HS-5 (cell line): ENCODE data around the gene SGMS1.

Source experiments
- DNase-seq: peaks from one replicate; pipeline ENCODE4 v3.0.0-alpha.2; 2012; ENCODE audit warnings: low read depth

The SGMS1 gene

GRCh38 chr10:50423448-50423847, 200.3 kb downstream of the SGMS1 start:
- DNase-seq: no peak

DNA sequence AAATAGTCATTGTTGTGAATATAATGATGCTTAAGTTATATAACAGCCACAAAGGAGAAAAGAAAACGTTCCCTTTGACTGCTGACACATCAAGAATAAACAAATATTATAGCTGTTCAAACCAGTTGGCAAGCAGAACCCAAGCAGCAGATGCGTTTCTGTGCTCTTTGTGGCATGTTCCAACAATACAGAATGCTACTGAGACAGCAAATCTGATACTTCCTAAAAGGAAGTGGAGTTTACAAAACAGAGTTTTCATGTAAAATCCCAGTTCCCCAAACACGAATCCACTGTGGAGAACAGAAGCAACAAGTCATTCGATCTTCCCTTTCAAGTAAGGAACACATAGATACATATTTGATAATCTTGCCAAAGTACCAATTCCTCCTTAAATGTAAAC, 201.5 kb downstream of the SGMS1 start:
- DNase-seq: no peak

GRCh38 chr10:50421026-50421719, 202.6 kb downstream of the SGMS1 start:
- DNase-seq: no peak

- no peak for DNase-seq
These were observed 203.6 kb downstream of the SGMS1 start for GRCh38 chr10:50420196-50420595.

DNA sequence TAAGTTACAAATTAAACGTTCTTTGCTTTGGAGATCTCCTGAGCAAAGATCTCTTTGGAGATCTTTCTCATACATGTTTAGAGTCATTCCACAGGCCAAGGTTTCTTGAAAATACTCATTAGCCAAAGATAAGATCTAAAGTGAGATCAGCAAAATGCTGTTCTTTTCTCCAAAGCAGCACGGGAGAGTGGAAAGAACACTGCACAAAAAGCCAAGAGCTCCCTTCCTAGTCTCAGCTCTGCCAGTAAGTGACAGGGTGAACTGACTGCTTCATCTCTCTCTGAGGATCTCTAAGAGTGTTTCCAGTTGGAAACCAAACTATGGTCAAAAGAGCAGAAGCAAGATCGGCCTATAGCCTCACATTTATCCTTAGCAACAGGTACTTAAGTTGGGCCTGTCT, 204.0 kb downstream of the SGMS1 start:
- no peak for DNase-seq

- DNase-seq: no peak
These were observed 204.7 kb downstream of the SGMS1 start for GRCh38 chr10:50419091-50419490.

GRCh38 chr10:50417886-50418830, 205.6 kb downstream of the SGMS1 start:
- peak; percentile 73 for DNase-seq

- DNase-seq: no peak
These were observed 206.3 kb downstream of the SGMS1 start for GRCh38 chr10:50417486-50417885.

DNA sequence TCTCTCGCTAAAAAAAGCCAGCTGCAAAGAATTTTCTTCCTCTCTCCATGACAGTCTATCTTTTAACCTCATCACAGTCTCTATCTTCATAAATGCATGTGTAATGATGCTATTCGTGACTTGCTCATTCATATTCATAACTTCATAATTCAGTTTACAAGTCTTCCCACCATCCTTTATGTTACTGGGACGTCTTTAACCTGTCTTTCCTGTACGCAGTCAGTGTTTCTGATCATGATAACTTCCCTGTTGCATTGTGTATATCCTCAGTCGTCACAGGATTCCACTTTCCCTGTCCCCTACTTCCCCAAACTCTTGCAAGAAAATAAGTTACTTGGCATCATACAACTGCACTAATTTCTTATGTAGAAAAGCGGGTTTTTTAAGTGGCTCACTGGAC, 206.9 kb downstream of the SGMS1 start:
- no peak for DNase-seq

DNA sequence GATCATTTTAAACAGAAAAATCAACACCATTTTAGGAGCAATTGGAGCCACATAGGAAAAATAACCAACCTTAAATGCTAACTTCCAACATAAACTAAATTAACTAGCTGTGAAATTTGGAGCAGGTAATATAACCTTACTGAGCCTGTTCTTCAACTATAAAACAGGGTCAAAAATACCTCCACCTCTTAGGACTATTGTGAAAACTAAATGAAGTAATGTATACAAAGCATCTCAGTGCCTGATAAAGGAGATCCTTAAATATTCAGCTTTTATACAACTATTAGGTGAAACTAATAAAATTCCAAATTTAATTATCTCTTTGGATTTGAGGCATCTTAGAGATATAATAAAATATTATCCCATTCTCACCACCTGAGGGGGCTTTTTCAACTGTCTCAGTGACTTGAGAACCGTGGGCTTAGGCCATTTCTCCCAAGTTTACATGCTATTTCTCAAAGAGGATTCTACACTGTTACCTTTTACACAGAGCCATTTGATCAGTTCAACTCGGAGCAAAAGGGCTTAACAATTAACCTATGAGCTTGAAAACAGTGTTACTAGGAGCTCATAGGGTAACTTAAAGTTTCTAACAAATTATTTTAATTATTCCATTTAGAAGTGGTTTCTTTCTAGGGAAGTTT, 207.5 kb downstream of the SGMS1 start:
- no peak for DNase-seq

- DNase-seq: no peak
These were observed 208.5 kb downstream of the SGMS1 start for GRCh38 chr10:50415292-50415691.

- DNase-seq: no peak
These were observed 213.5 kb downstream of the SGMS1 start for GRCh38 chr10:50410066-50410811.

DNA sequence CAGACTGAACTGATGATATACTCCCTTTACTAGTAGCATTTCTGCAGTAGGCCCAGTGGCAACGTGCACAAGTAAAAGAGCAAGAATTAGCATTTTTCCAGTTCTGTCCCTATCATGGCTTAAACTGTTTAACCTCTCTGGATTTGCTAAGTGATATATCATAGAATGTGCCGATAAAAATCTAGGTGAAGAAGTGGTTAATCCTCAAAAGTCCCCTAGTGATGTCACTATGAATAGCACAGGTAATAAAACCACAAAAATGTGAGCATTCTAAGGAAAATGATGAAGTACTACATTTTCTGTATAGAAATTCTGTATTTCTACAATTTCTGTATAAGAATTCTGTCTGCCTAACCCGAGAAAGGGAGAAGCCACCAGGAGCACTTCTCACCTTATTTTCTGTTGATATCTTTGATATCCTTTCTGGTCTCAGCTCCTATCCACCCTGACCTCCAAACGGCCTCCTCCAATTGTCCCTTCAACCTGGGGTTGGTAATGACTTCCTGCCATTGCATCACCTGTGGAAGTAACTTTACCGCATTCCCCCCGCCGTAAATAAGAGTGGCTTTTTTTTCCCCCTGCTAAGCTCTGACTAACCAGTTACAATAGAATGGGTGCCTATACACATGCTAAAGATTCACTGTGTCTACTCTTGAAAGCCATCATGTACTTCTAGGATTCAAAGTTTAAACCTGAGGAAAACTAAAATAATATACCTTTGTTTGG, 216.5 kb downstream of the SGMS1 start:
- DNase-seq: no peak

DNA sequence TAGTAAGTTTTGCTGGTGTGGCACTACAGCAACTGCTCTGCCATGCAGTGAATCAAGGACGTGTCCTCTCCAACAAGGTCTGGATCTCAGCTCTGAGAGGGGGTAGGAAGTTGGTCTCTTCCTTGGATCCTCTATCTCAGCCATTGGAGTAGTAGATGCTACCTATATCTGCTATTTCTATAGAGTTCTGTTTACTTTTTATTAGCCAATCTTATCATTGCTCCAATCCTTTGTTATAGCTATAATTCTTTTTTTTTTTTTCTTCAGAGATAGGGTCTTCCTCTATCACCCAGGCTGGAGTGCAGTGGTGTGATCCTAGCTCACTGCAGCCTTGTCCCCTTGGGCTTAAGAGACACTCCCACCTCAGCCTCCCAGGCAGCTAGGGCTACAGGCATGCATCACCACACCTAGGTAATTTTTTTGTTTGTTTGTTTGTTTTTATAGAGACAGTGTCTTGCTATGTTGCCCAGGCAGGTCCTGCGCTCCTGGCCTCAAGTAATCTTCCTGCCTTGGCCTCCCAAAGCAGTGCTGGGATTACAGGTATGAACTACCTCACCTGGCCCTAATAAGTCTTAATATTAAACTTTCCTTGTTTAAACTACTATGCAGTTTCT, 217.2 kb downstream of the SGMS1 start:
- no peak for DNase-seq

DNA sequence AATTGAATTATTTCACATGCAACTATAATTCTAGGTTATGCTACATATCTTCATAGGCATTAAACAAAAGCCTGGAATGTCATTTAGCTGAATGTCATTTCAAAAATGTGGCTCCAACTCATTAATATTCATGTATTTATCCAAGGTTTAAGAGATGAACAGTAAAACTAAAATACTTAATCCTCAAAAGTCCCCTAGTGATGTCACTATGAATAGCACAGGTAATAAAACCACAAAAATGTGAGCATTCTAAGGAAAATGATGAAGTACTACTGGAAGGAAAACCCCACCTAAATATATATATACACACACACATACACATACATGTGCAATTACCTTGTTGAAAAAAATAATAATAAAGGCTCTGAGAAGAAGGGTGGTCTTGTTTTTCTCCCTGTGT, 218.0 kb downstream of the SGMS1 start:
- DNase-seq: no peak

GRCh38 chr10:50404021-50404773, 219.6 kb downstream of the SGMS1 start:
- no peak for DNase-seq

- DNase-seq: no peak
These were observed 220.7 kb downstream of the SGMS1 start for GRCh38 chr10:50403074-50403473.

- DNase-seq: no peak
These were observed 221.3 kb downstream of the SGMS1 start for GRCh38 chr10:50402466-50402865.

GRCh38 chr10:50400694-50401093, 223.1 kb downstream of the SGMS1 start:
- DNase-seq: no peak

GRCh38 chr10:50398823-50399222, 224.9 kb downstream of the SGMS1 start:
- no peak for DNase-seq
